NCI-H82 treated with DMSO at 0.1 percent for 48 hours (cell line): ENCODE data around the gene TLE4.
"Not testable (repeated sequence)": the region's sequence is repeated elsewhere in the genome, so short reads cannot be mapped to it uniquely, and the experiment has no call there.

Source experiments
- DNase-seq: peaks from one replicate; lab custom pipeline; 2025; ENCODE audit not compliant: unreplicated experiment; lab: John Stamatoyannopoulos, UW

TLE4 gene

GRCh38 chr9:79709743-79710674 is 138.2 kb downstream of the TLE4 start:
- DNase-seq, result no peak

GRCh38 chr9:79711874-79712273 is 140.1 kb downstream of the TLE4 start:
- DNase-seq, result no peak

- DNase-seq, result no peak
Observed at GRCh38 chr9:79719021-79719420, 147.3 kb downstream of the TLE4 start.

GRCh38 chr9:79719989-79720388 is 148.2 kb downstream of the TLE4 start:
- no peak for DNase-seq

GRCh38 chr9:79731171-79731890 is 159.6 kb downstream of the TLE4 start:
- no peak for DNase-seq

GRCh38 chr9:79735023-79735779 is 163.4 kb downstream of the TLE4 start:
- DNase-seq, result no peak

- DNase-seq, result no peak
Observed at GRCh38 chr9:79736051-79736450, 164.3 kb downstream of the TLE4 start.

GRCh38 chr9:79741381-79741780 is 169.6 kb downstream of the TLE4 start:
- no peak for DNase-seq

GRCh38 chr9:79742110-79742721 is 170.5 kb downstream of the TLE4 start:
- DNase-seq, result no peak

- no peak for DNase-seq
Observed at GRCh38 chr9:79744521-79744920, 172.8 kb downstream of the TLE4 start.

- DNase-seq, result no peak
Observed at GRCh38 chr9:79745752-79746336, 174.1 kb downstream of the TLE4 start.

- not testable (repeated sequence) for DNase-seq
Observed at GRCh38 chr9:79751895-79752466, 180.2 kb downstream of the TLE4 start.

- no peak for DNase-seq
Observed at GRCh38 chr9:79756414-79756813, 184.6 kb downstream of the TLE4 start.

GRCh38 chr9:79757074-79757473 is 185.3 kb downstream of the TLE4 start:
- no peak for DNase-seq

- no peak for DNase-seq
Observed at GRCh38 chr9:79757881-79758669, 186.3 kb downstream of the TLE4 start.

- no peak for DNase-seq
Observed at GRCh38 chr9:79759460-79759859, 187.7 kb downstream of the TLE4 start.

GRCh38 chr9:79762070-79762469 is 190.3 kb downstream of the TLE4 start:
- DNase-seq, result no peak

GRCh38 chr9:79763671-79764285 is 192.0 kb downstream of the TLE4 start:
- no peak for DNase-seq

- DNase-seq, result no peak
Observed at GRCh38 chr9:79764374-79764773, 192.6 kb downstream of the TLE4 start.
